HTR-8/SVneo (cell line): Measurements from ENCODE around the gene FHL1.
"Not testable (repeated sequence)": the region's sequence is repeated elsewhere in the genome, so short reads cannot be mapped to it uniquely, and the experiment has no call there.

Experiments
- DNase-seq: peaks from one replicate; pipeline ENCODE4 v3.0.0; 2011; ENCODE audit warnings: low spot score, mixed read lengths; ENCODE audit not compliant: insufficient read length
- FAIRE-seq: peaks from 2 replicates; lab custom pipeline; 2011; peaks lifted over from hg19 to GRCh38; lab: Jason Lieb, UNC

FHL1 gene

DNA sequence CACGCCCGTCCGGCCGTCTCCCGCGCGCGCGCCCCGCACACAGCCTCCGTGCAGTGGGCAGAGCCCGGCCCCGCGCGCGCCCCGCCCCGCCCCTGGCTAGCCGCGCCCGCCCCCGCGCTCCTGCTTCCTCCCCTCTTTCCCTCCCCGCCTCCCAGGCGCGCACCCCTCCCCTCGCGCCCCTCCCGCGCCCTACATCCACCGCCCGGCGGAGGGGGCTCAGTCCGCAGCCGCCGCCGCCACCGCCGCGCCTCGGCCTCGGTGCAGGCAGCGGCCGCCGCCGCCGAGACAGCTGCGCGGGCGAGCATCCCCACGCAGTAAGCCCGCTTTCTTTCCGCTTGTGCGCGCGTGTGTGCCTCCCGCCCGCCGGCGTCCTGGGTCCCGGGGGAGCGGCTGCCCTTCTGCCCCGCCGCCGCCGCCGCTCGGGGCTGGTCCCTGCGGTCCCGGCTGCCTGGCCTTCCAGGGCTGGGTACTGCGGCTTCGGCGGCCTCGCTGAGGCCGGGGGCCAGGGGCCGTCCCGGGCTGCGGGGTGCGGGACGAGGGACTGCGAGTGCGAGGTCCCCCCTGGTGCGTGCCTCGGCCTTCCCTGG is at the start of gene FHL1:
FHL1 (plus strand) TSS at position 219 of the 587 bp plus-strand sequence.
- no peak for FAIRE-seq
- DNase-seq, result no peak

DNA sequence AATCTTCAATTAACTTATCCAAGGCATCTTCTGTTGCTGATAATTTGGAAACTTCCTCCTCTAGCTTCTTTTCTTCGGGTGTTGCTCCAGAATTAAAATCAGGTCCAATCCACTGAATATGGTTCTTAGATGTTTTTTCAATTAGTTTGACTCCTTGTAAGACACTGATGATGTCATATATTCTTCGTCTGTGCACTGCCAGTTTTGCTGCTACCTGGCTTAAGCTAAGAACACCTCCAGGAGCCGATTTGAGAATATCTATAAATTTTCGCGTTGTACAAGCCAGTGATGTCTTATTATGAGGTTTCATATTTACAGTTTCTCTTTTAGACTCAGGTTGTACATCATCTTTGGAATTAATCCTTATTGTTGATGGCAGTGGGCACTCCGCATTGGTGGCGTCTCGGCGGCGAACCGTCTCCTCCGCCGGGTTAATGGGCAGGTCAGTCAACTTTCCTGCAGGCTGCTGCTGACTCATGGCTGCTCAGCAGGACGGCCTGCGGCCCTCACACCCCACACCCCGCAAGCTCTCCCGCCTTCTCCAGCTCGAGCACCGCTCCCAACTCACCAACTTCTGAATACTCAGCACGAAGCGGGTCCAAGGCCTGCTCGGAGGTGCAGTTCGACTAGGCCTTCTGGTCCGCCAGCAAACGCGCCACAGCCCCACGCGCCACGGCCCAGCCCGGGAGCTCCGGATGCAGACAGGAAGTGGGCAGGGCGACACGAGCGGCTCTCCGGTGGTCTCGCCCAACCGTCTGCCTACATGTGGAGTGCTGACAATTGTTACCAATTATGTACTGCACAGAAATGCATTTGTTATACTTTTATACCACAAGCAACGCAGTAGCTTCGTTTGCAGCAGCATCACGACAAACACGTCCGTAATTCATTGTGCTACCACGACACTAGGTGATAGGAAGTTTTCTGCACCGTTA is 49.2 kb upstream of the FHL1 start:
- DNase-seq, result no peak
- FAIRE-seq, result no peak

DNA sequence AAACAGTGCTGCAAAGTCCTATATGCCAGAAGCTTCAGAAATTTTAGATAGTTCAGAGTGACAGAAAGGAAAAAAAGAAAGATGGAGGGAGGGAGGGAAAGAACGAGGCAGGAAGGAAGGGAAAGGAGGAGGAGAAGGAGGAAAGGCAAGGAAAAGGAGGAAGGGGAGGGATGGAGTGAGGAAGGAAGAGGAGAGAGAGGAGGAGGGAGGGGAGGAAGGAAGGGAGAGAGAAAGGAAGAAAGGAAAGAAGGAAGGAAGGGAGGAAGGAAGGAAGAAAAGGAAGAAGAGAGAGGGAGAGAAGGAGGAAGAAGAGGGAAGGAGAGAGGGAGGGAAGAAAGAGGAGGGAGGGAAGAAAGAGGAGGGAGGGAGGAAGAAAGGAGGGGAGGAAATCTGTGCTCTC is 42.4 kb upstream of the FHL1 start:
- DNase-seq (no peak), FAIRE-seq (no peak)

DNA sequence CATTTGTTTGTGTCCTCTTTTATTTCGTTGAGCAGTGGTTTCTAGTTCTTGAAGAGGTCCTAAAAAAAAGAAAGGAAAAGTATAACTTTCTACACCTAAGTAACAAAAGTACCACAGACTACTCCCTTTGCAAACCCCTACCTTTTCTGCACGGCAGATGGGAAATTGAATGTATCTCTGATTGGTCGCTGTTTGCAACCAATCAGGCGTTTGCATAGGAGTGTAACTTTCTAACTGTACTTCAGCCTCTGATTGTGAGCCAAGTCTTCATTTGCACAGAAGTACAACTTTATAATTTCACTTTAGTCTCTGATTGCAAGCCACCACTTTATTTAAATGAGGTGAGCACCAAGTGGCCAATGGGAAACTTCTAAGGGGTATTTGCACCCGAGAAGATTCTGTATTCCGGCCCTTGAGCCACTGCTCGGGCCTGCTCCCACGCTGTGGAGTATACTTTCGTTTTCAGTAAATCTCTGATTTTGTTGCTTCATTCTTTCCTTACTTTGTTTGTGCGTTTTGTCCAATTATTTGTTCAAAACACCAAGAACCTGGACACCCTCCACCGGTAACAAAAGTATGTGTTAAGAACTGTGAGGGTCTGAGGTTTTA is 40.3 kb upstream of the FHL1 start:
- no peak for FAIRE-seq

DNA sequence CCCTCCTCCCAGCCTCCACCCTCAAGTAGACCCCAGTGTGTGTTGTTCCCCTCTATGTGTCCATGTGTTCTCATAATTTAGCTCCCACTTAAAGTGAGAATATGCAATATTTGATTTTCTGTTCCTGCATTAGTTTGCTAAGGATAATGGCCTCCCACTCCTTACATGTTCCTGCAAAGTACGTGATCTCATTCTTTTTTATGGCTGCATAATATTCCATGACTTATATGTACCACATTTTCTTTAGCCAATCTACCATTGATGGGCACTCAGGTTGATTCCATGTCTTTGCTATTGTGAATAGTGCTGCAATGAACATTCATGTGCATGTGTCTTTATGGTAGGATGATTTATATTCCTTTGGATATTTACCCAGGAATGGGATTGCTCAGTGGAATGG is 38.4 kb upstream of the FHL1 start:
- not testable (repeated sequence) for FAIRE-seq, DNase-seq

More for the DNA sequence above, 40.3 kb upstream of the FHL1 start:
- DNase-seq, result no peak

DNA sequence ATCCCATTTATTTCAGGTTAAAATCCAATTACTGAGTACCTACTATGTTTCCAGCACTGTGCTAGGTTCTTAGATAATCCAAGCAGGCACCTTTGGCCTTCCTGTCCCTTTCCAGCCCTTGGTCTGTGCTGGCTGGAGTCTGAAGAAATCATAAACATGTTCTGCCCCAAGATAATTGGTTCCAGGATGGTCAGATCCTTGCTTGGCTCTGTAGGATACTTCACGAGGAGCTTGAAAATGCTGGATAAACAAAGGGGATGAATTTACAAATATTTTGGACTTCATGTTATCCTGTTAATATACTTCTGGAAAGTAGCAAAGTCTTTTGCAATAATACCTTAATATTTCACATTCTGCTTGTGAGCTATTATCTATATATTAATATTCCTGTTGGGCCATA is 35.0 kb upstream of the FHL1 start:
- no peak for DNase-seq
- FAIRE-seq, result no peak

DNA sequence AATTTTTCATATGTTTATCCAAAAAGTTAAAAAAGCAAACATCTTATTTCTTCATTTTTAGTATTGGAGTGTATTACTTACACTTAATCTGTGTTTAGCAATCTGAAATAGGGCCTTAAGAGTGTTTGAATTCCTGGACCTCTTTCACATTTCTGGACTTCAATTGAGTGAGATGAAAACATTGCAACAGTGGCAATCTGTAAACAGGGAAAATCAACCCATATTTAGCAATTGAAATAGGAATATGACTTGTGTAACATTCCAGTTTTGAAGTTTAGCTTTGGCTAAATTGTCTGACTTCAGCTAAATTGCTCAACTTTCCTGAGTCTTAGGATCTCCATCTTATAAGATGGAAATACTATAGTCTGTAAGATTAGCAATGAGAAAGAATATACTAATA is 34.6 kb upstream of the FHL1 start:
- DNase-seq (no peak), FAIRE-seq (no peak)

DNA sequence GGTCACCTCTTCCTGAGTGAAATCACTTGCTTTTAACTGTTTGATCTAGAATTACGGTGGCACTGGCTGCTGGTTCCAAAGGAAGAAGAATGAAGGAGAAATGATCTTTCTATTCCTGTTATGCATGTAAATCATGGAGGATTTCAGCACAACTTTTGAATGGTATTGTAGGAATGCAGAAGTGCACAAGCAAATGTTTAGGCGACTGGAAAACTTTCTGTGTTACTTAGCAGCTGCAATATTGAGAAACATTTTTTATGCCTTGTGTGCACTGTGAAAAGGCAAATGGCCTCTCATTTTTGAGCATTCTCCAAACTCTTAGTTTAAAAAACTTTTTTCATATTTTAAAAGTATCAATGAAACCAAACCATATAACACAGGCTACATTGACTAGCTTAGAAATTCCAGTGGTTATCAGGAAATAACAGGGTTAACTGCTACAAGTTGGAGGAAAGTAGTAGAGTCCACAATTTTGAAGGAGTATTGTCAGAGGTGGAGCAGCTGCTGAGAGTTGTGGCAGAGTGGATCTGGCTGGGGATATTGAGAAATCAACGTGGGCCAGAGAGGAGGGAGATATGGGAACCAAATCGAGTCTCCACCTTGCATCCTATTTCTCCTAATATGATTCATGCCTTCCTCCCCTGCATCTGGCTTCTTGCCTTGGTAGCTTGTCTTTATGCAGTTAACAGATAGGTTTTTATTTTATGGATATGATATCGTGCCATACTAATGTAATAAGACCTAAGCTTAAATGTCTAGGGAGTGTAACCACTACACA is 32.0 kb upstream of the FHL1 start:
- DNase-seq (no peak), FAIRE-seq (no peak)

DNA sequence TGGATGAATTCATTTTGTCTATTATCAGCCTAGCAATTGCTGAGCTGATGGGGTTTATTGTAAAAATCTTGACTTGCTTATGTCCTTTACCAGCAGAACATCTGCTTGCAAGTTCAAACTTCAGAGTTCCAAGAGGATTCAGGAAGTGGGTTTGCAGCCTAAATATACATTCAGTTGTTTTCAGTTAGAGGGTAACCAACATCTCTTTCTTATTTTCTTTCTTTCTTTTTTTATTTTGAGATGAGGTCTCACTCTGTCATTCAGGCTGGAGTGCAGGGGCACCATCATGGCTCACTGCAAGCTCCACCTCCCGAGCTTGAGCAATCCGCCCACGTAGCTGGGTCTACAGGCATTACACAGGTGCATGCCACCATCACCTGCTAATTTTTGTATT is 31.4 kb upstream of the FHL1 start:
- no peak for FAIRE-seq
- no peak for DNase-seq

DNA sequence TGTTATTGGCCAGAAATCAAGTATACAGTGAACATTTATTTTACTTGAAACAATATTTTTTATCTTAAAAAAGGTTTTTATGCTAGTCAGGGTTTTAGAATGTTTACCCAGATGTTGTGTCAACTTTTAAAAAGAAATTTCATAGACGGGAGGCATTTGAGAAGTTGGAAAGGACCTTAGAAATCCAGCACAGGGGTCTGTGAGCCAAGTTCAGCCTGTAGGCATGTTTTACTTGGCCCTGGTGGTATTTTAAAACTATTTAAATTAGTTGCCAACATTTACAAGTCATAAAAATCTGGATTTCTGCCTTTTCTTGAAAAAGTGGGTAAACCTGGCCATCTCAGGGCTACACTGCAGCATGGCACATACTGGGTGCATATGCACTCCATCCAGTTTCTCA is 25.5 kb upstream of the FHL1 start:
- FAIRE-seq (no peak), DNase-seq (no peak)

DNA sequence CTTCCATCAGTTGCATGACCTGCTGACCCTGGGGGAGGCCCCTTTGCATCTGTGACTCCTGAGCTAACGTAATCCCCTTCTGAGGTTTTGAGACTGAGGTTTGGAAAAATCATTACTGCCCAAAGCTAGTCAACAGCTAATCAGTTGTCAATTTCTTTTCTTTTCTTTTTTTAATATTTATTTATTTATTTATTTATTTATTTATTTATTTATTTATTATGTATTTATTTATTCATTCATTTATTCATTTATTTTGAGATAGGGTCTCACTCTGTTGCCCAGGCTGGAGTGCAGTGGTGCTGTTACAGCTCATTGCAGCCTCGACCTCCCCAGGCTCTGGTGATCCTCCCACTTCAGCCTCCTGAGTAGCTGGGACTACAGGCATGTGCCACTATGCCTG is 25.1 kb upstream of the FHL1 start:
- FAIRE-seq, result no peak
- no peak for DNase-seq

DNA sequence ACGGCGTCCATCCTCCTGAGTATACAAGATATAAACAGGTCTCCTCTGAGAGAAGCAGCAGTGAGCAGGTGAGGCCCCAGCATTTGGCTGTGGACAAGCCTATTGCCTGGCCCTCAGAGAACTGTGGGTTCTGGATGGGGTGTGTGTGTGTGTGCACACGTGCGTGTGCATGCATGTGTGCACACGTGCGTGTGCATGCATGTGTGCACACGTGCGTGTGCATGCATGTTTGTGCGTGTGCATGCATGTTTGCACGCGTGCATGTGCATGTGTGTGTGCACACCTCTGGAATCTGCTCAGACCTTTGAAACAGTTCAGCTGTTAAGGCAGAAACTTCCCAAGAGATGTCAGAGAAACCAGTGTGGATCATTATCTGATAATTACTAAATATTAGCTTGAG is 22.2 kb upstream of the FHL1 start:
- FAIRE-seq (no peak), DNase-seq (no peak)

DNA sequence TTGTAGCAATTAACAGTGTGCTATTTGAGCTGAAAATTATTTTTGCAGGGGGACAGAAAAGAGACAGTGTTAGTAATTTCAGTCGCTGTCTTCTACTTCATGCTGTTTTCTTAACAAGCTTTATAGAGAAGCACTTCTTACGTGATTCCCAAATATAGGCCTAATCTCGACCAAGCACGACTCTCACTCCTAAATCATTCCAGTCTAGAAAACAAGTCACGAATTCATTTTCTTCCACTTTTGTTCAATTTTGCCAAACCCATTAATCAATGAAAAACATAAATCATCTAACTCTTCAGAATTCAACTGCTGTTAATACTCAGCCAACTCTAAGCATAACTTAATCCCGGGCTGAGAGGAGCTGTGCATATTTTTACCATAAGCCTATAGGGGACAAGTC is 21.0 kb upstream of the FHL1 start:
- no peak for FAIRE-seq
- DNase-seq, result no peak

DNA sequence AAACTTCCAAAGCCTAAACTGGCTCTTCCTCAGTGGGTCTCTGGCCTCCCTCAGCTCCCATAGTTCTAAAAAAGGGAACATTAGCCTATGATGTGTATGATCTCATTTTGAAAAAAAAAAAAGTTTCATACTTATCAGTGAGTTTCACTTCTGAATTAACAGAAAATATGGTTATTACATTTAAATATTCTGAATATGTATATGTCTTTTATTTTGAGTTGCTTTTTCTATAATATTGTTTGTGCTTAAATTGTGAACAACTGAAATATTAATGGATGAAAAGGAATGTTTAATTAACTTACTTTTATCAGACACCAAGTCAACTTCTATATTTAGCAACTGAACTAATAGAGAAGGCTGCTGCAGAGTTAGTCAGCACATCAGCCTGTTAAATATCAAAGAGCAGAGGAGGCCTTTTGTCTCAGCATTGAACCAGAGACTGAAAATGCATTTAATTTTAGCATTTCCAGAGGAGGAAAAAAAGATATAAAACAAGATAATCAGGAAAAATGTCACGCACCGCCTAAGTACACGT is 20.4 kb upstream of the FHL1 start:
- FAIRE-seq, result no peak

DNA sequence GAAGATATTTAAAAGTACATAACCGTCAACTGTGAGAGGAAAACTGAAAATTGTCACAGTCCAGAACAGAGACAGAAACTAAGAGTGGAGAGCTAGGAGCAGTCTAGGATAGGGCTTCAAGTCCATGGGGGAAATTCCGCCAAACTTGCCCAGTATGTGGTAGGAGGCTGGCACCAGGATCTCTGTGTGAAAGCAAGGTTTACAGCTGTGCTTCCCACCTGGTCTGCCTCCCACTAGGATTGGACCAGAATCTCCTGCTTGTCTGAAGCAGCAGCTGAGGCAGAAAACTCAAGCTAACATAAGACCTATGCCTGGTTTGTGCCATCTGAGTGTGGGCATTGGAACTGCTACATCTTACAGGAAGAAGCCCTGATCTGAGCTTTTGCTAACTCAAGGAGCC is 18.6 kb upstream of the FHL1 start:
- DNase-seq, result no peak
- no peak for FAIRE-seq

More for the DNA sequence above, 20.4 kb upstream of the FHL1 start:
- DNase-seq, result no peak

DNA sequence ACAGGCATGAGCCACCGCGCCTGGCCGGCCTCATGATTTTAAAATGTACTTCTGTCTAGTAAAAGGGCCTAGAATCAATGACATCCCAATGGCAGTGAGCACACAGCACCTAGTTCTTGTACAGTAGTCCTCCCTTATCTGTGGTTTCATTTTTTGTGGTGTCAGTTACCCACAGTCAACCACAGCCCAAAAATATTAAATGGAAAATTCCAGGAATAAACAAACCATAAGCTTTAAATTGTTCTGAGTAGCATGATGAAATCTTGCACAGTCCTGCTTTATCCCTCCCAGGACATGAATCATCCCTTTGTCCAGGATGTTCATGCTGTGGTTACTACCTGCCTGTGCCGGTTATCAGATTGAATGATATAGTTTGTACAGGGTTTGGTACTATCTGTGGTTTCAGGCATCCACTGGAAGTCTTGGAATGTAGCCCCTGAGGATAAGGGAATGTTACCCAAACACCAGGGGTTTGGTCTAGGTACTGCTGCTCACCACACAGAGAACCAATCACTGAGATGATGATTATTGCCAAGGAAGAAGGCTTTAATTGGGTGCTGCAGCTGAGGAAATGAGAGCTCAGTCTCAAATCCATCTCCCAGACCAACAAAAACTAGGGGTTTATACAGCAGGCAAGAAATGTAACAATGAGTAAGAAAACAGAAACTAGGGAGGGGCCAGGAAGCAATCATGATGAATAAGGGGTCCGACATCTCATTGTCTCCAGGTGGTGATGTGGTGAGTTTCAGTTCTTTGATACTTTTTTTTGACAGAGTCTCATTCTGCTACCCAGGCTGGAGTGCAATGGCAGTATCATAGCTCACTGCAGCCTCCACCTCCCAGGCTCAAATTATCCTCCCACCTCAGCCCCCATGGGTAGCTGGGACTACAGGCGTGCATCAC is 16.2 kb upstream of the FHL1 start:
- FAIRE-seq (no peak), DNase-seq (peak; percentile 11)

DNA sequence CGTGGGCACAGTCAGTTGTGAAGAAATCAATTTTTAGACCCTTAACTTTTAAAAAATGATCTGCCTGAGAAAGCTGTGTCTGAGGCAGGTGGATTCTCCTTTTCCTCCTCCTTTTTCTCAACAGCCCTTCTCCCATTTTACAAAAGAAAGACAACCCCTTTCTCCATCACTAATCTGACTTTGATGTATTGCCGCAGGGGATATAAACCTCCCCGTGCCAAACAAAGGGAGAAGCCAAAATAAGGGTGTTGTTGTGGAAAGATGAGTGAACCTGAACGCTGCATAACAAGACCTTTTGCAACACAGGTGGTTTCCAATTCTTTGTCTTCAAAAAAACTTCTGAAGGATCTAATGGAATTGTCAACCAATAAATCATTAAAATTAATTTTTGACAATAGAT is 8.4 kb upstream of the FHL1 start:
- DNase-seq (no peak), FAIRE-seq (no peak)

DNA sequence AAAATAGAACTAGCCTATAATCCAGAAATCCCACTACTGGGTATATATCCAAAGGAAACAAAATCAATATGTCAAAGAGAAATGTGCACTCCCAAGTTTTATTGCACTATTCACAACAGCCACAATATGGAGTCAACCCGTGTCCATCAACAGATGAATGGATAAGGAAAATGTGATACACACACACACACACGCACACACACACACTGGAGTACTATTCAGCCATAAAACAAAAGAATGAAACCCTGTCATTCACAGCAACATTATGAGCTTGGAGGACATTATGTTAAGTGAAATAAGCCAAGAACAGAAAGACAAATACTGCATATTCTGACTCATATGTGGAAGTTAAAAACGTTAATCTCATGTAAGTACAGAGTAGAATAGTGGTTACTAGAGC is 5.8 kb upstream of the FHL1 start:
- no peak for FAIRE-seq
- DNase-seq, result no peak

DNA sequence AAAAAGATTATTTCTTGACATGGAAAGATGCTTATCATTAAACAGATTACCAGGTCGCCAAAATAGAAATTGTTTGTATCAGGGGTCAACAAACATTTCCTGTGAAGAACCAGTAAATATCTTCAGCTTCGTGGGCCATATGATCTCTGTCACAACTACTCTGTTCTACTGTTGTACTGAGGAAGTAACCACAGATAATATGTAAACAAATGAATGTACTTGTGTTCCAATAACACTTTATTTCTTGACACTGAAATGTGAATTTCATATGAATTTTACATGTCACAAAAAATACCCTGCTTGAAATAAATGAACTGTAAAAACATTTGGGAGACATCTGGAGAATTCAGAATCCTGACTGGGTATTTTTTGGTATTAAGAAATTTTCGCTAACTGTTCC is 4.7 kb upstream of the FHL1 start:
- FAIRE-seq (no peak), DNase-seq (no peak)
